Measurements from ENCODE around the gene RBM26.

The RBM26 gene

GRCh38 chr13:79379274-79379673 is 26.8 kb downstream of the RBM26 start:
- no peaks in the 10 kb centered on the region for H3K27me3 ChIP-seq
- no peak for TF ChIP-seq CTCF (IDR thresholded peaks at IDR 0.05; ENCODE audit: low read depth, low read length)
- H3K4me1 ChIP-seq = peaks cover 9% of the 10 kb centered on the region
- H3K36me3 ChIP-seq = peaks cover 42% of the 10 kb centered on the region
- H3K4me3 ChIP-seq (ENCODE audit: low read depth, low read length) = no peak overlapping the region
- no peak for DNase-seq
- no peaks in the 10 kb centered on the region for H3K9me3 ChIP-seq

GRCh38 chr13:79376843-79377242 is 29.2 kb downstream of the RBM26 start:
- no peaks in the 10 kb centered on the region for H3K27me3 ChIP-seq
- peaks cover 3% of the 10 kb centered on the region for H3K4me1 ChIP-seq
- no peak for DNase-seq
- no peak for TF ChIP-seq CTCF (IDR thresholded peaks at IDR 0.05; ENCODE audit: low read depth, low read length)
- no peaks in the 10 kb centered on the region for H3K9me3 ChIP-seq
- H3K4me3 ChIP-seq (ENCODE audit: low read depth, low read length) = no peak overlapping the region
- H3K36me3 ChIP-seq = peaks cover 50% of the 10 kb centered on the region

GRCh38 chr13:79374578-79374977 is 31.5 kb downstream of the RBM26 start:
- H3K4me1 ChIP-seq = no peaks in the 10 kb centered on the region; the same call in 1 of the 2 replicates
- no peak for TF ChIP-seq CTCF (IDR thresholded peaks at IDR 0.05; ENCODE audit: low read depth, low read length)
- H3K27me3 ChIP-seq = no peaks in the 10 kb centered on the region
- peaks cover 72% of the 10 kb centered on the region for H3K36me3 ChIP-seq
- no peaks in the 10 kb centered on the region for H3K9me3 ChIP-seq
- no peak overlapping the region for H3K4me3 ChIP-seq (ENCODE audit: low read depth, low read length)
- DNase-seq = no peak

- DNase-seq = no peak
- TF ChIP-seq CTCF (IDR thresholded peaks at IDR 0.05; ENCODE audit: low read depth, low read length) = no peak
- peaks cover 78% of the 10 kb centered on the region for H3K36me3 ChIP-seq
Measured at GRCh38 chr13:79373916-79374315, 32.1 kb downstream of the RBM26 start.

GRCh38 chr13:79369226-79369625 is 36.8 kb downstream of the RBM26 start:
- no peaks in the 10 kb centered on the region for H3K9me3 ChIP-seq
- H3K36me3 ChIP-seq = peaks cover 80% of the 10 kb centered on the region
- H3K4me1 ChIP-seq = no peaks in the 10 kb centered on the region; the same call in 1 of the 2 replicates
- no peak for DNase-seq
- no peak for TF ChIP-seq CTCF (IDR thresholded peaks at IDR 0.05; ENCODE audit: low read depth, low read length)
- no peaks in the 10 kb centered on the region for H3K27me3 ChIP-seq
- H3K4me3 ChIP-seq (ENCODE audit: low read depth, low read length) = no peak overlapping the region

More at GRCh38 chr13:79373916-79374315, 32.1 kb downstream of the RBM26 start:
- Histone ChIP-seq H3K27me3 (no peaks in the 10 kb centered on the region), H3K9me3 (no peaks in the 10 kb centered on the region), H3K4me1 (no peaks in the 10 kb centered on the region; the same call in 1 of the 2 replicates), H3K4me3 (ENCODE audit: low read depth, low read length) (no peak overlapping the region)

GRCh38 chr13:79365981-79366380 is 40.1 kb downstream of the RBM26 start:
- Histone ChIP-seq H3K4me1 (no peaks in the 10 kb centered on the region; the same call in 1 of the 2 replicates), H3K27me3 (no peaks in the 10 kb centered on the region), H3K9me3 (no peaks in the 10 kb centered on the region), H3K4me3 (ENCODE audit: low read depth, low read length) (no peak overlapping the region), H3K36me3 (peaks cover 85% of the 10 kb centered on the region)
- no peak for DNase-seq
- no peak for TF ChIP-seq CTCF (IDR thresholded peaks at IDR 0.05; ENCODE audit: low read depth, low read length)

Data from BE2C (cell line).